Lower leg skin (tissue), 3 donors: ENCODE data around the gene RGS12.

Source experiments
- POLR2A ChIP-seq, 2 donors: fragments of 450-650 bp; IDR thresholded peaks; one replicate each; pipeline ENCODE4 v1.6.1; 2016 to 2017; ENCODE audit warnings: antibody characterized with exemption in 2 of 2, mild to moderate bottlenecking in 1 of 2, moderate library complexity in 1 of 2
- TF ChIP-seq, protein P1 (sequence below), 3 donors: fragments of 450-650 bp; IDR thresholded peaks; one replicate each; pipeline ENCODE4 v1.5.1; 2016; ENCODE audit warnings: antibody characterized with exemption in 3 of 3, mild to moderate bottlenecking in 3 of 3, moderate library complexity in 2 of 3

DNA sequence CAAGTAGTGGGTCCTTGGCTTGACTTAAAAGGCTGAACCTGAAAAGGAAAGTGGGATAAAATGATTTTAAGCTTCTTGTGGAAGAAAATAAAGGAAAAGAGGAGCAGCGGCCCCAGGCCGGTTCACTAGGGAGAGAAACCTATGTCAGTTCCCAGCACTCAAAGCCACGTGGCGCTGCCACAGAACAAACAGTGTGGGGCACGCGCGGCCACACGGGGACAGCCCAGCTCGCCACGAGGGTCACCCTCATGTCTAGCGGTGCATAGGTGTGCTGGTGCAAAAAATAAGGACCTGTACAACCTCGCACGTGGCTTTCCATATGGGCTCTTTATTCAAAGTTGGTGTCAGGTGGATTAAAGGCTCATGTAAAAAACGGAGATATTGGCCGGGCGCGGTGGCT, 26.7 kb upstream of the RGS12 start:
- no peak for TF ChIP-seq POLR2A (IDR thresholded peaks at IDR 0.05)
- TF ChIP-seq, protein P1, sequence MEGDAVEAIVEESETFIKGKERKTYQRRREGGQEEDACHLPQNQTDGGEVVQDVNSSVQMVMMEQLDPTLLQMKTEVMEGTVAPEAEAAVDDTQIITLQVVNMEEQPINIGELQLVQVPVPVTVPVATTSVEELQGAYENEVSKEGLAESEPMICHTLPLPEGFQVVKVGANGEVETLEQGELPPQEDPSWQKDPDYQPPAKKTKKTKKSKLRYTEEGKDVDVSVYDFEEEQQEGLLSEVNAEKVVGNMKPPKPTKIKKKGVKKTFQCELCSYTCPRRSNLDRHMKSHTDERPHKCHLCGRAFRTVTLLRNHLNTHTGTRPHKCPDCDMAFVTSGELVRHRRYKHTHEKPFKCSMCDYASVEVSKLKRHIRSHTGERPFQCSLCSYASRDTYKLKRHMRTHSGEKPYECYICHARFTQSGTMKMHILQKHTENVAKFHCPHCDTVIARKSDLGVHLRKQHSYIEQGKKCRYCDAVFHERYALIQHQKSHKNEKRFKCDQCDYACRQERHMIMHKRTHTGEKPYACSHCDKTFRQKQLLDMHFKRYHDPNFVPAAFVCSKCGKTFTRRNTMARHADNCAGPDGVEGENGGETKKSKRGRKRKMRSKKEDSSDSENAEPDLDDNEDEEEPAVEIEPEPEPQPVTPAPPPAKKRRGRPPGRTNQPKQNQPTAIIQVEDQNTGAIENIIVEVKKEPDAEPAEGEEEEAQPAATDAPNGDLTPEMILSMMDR (IDR thresholded peaks at IDR 0.05): no peak
